IPS-15b (cell line): ENCODE results near the gene ADGRL2.

Experiments used
- H3K27me3 ChIP-seq: one replicate; pipeline ENCODE4 v1.6.1; 2013; ENCODE audit warnings: low read length; ENCODE audit not compliant: control insufficient read depth, insufficient read depth
- H3K36me3 ChIP-seq: one replicate; pipeline ENCODE4 v1.6.1; 2013; ENCODE audit warnings: low read length; ENCODE audit not compliant: control insufficient read depth, insufficient read depth
- H3K4me1 ChIP-seq: one replicate; pipeline ENCODE4 v1.6.1; 2013; ENCODE audit warnings: mild to moderate bottlenecking, low read length; ENCODE audit not compliant: control insufficient read depth, insufficient read depth
- H3K4me3 ChIP-seq: one replicate; pipeline ENCODE4 v1.5.1; 2013; ENCODE audit warnings: low read depth, low read length
- H3K9ac ChIP-seq: one replicate; pipeline ENCODE4 v1.6.1; 2013; ENCODE audit warnings: low read depth, mild to moderate bottlenecking, low read length
- H3K9me3 ChIP-seq: one replicate; pipeline ENCODE4 v1.6.1; 2013; ENCODE audit warnings: mild to moderate bottlenecking, low read length; ENCODE audit not compliant: control insufficient read depth, insufficient read depth

The ADGRL2 gene

DNA sequence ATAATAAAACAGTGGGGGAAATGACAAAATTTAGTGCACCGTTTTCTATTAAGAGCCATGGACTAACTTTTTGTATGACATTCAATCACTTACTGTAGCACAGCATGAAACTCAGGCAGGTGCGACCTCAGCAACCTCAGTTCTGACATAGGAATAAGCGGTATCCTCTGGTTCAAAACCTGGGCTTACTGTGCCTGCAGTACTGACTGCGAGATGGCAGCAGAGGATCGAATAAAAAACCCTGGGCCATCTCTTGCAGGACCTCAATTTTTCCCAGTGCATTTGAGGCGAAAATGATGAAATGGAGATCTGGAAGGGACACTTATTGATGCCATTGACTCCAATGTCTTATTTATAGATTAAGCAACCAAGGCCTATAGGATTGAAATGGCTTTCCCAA, 214.7 kb downstream of the ADGRL2 start:
- Histone ChIP-seq H3K9ac (no peak overlapping the region), H3K27me3 (no peaks in the 10 kb centered on the region), H3K9me3 (no peaks in the 10 kb centered on the region), H3K4me3 (no peak overlapping the region), H3K4me1 (no peaks in the 10 kb centered on the region), H3K36me3 (no peaks in the 10 kb centered on the region)

- H3K4me1 ChIP-seq = no peaks in the 10 kb centered on the region
- no peak overlapping the region for H3K4me3 ChIP-seq
- no peaks in the 10 kb centered on the region for H3K9me3 ChIP-seq
Measured at GRCh38 chr1:82018319-82018718, 217.6 kb downstream of the ADGRL2 start.

DNA sequence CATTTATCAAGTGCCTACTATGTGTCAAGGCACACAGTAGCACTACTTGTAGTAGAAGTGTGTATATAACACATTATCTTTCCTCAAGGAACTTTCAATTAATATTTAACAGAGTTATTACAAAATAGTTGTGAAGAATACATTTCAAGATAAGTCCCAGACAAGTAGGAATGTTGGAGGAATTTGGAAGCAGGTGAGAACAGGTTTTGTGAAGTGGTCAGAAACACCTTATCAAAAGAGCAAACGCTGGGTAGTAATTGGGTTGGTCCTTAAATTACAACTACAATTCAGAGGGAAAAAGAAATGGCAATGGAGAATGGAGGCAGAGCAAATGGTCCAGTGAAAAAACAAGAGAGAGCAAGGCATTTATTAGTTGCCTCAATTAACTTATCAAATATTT, 218.8 kb downstream of the ADGRL2 start:
- Histone ChIP-seq H3K4me1 (no peaks in the 10 kb centered on the region), H3K9ac (no peak overlapping the region), H3K4me3 (no peak overlapping the region)

More at GRCh38 chr1:82018319-82018718, 217.6 kb downstream of the ADGRL2 start:
- H3K36me3 ChIP-seq = no peaks in the 10 kb centered on the region
- H3K9ac ChIP-seq = no peak overlapping the region
- H3K27me3 ChIP-seq = no peaks in the 10 kb centered on the region

GRCh38 chr1:82030830-82031229, 230.1 kb downstream of the ADGRL2 start:
- H3K36me3 ChIP-seq = no peaks in the 10 kb centered on the region
- H3K4me1 ChIP-seq = no peaks in the 10 kb centered on the region
- no peaks in the 10 kb centered on the region for H3K9me3 ChIP-seq
- H3K4me3 ChIP-seq = no peak overlapping the region
- H3K9ac ChIP-seq = no peak overlapping the region
- no peaks in the 10 kb centered on the region for H3K27me3 ChIP-seq

More for the DNA sequence above, 218.8 kb downstream of the ADGRL2 start:
- H3K36me3 ChIP-seq = no peaks in the 10 kb centered on the region
- H3K9me3 ChIP-seq = no peaks in the 10 kb centered on the region
- no peaks in the 10 kb centered on the region for H3K27me3 ChIP-seq

- no peak overlapping the region for H3K9ac ChIP-seq
- no peaks in the 10 kb centered on the region for H3K4me1 ChIP-seq
- H3K9me3 ChIP-seq = no peaks in the 10 kb centered on the region
Measured at GRCh38 chr1:82032068-82032467, 231.3 kb downstream of the ADGRL2 start.

DNA sequence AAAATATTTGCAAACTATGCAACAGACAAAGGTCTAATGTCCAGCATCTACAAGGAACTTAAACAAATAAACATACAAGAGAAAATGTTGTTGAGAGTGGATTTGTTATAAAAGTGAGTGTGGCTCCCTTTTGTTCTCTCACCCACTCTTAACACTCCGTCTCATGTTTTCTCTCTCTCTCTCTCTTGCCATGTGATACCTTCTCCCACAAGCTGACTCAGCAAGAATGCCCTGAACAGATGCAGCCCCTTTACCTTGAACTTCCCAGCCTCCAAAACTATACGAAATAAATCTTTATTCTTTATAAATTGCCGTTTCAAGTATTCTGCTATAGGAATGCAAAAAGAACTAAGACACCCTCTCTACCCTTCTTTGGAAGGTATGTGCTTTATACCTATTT, 234.1 kb downstream of the ADGRL2 start:
- Histone ChIP-seq H3K9ac (no peak overlapping the region), H3K27me3 (no peaks in the 10 kb centered on the region), H3K36me3 (no peaks in the 10 kb centered on the region), H3K9me3 (no peaks in the 10 kb centered on the region), H3K4me3 (no peak overlapping the region), H3K4me1 (no peaks in the 10 kb centered on the region)

More at GRCh38 chr1:82032068-82032467, 231.3 kb downstream of the ADGRL2 start:
- no peak overlapping the region for H3K4me3 ChIP-seq
- H3K27me3 ChIP-seq = no peaks in the 10 kb centered on the region
- no peaks in the 10 kb centered on the region for H3K36me3 ChIP-seq
